Globus pallidus (tissue), 1 donor: ENCODE data around the gene LEMD3.

ENCODE experiments used
- DNase-seq: peaks from one replicate; pipeline ENCODE4 v3.0.0-alpha.2; 2015; ENCODE audit warnings: low spot score

Gene LEMD3

GRCh38 chr12:65208964-65209654 is 39.7 kb downstream of the LEMD3 start:
- DNase-seq, result no peak

GRCh38 chr12:65209655-65210043 is 40.3 kb downstream of the LEMD3 start:
- DNase-seq, result peak; percentile 29

GRCh38 chr12:65217086-65217485 is 47.7 kb downstream of the LEMD3 start:
- DNase-seq, result no peak

GRCh38 chr12:65220761-65221160 is 51.4 kb downstream of the LEMD3 start:
- no peak for DNase-seq

- DNase-seq, result no peak
Measured at GRCh38 chr12:65229441-65229840, 60.1 kb downstream of the LEMD3 start.

- DNase-seq, result peak; percentile 3
Measured at GRCh38 chr12:65232476-65233077, 63.2 kb downstream of the LEMD3 start.

- no peak for DNase-seq
Measured at GRCh38 chr12:65237153-65237552, 67.8 kb downstream of the LEMD3 start.

GRCh38 chr12:65238609-65239008 is 69.2 kb downstream of the LEMD3 start:
- DNase-seq, result no peak

GRCh38 chr12:65248656-65249633 is 79.6 kb downstream of the LEMD3 start:
- DNase-seq, result no peak

GRCh38 chr12:65252515-65252914 is 83.1 kb downstream of the LEMD3 start:
- DNase-seq, result no peak

GRCh38 chr12:65257986-65258385 is 88.6 kb downstream of the LEMD3 start:
- no peak for DNase-seq

- DNase-seq, result no peak
Measured at GRCh38 chr12:65259501-65259900, 90.1 kb downstream of the LEMD3 start.

GRCh38 chr12:65263777-65264176 is 94.4 kb downstream of the LEMD3 start:
- DNase-seq, result no peak

GRCh38 chr12:65266408-65266807 is 97.0 kb downstream of the LEMD3 start:
- no peak for DNase-seq

GRCh38 chr12:65269603-65270002 is 100.2 kb downstream of the LEMD3 start:
- DNase-seq, result no peak

GRCh38 chr12:65274602-65275272 is 105.4 kb downstream of the LEMD3 start:
- no peak for DNase-seq

GRCh38 chr12:65275627-65276026 is 106.2 kb downstream of the LEMD3 start:
- no peak for DNase-seq

GRCh38 chr12:65276916-65277530 is 107.6 kb downstream of the LEMD3 start:
- DNase-seq, result no peak

- no peak for DNase-seq
Measured at GRCh38 chr12:65277994-65278575, 108.7 kb downstream of the LEMD3 start.

- DNase-seq, result peak; percentile 46
Measured at GRCh38 chr12:65278576-65279368, 109.4 kb downstream of the LEMD3 start, which contains the start of gene MSRB3. TSS of gene MSRB3 (plus strand) at chr12:65278683. CDS start at chr12:65308580, 29,897 bp downstream.
